ENCODE results near the gene TIAL1.
"Not testable (repeated sequence)": the region's sequence is repeated elsewhere in the genome, so short reads cannot be mapped to it uniquely, and the experiment has no call there.

Gene TIAL1

DNA sequence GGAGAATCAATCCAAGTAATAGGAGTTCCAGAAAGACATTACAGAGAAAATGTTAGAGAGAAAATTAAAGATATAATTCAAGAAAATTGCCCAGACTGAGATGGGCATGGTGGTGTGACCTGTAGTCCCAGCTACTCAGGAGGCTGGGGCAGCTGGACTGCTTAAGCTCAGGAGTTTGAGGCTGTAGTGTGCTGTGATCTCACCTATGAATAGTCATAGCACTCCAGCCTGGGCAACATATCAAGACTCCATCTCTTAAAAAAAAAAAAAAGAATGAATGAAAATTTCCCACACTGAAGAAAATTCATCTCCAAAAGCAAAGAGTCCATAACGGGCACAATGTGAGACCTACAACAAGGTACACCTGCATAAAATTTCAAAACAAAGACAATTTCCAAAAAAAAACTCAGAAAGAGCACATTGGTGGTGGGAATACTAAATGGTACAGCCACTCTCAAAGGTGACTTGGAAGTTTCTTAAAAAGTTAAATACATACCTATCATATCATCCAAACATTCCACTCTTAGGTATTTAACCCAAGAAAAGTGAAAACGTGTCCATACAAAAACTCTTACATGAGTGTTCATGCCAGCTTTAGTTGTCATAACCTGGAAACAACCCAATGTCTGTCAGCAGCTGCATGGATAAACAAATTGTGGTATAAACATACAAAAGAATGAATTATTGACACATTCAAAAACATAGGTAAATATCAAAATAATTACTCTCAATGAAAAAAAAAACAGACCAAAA is 47.3 kb downstream of the TIAL1 start:
- DNase-seq (ENCODE audit: low spot score) = no peak

DNA sequence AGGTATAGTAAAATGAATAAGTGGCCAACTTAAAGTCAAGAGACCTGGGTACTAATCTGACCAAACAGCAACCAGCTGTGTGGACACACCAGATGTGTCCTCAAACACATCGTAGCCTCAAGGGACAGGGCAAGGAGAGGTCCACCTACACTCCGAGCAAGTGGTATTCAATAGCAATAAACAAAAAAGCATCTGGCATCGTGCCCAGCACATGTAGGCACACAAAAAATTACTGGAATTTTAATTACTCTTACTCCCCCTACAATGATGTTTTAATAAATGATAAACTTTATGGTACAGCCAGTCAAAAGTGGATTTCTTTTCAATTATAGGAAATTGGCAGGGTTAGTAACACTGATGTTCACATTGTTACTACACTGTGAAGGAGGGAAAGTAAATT is 50.8 kb downstream of the TIAL1 start:
- DNase-seq (ENCODE audit: low spot score) = no peak

DNA sequence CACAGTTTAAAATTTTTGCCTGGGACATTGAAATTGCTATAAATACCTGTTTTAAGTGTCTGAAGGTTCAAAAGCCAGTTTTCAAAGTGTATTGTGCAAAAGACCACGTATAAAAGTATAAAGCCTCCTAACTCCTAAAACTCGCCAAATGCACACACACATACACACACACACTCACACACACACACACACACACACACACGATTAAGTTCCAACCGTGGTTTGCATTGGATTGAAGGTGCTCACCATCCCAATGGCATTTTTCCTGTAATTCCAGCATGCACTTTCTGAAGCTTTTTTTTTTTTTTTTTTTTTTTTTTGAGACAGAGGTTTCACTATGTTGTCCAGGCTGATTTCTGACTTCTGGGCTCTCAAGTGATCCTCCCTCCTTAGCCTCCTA is 51.5 kb downstream of the TIAL1 start:
- no peak for DNase-seq (ENCODE audit: low spot score)

DNA sequence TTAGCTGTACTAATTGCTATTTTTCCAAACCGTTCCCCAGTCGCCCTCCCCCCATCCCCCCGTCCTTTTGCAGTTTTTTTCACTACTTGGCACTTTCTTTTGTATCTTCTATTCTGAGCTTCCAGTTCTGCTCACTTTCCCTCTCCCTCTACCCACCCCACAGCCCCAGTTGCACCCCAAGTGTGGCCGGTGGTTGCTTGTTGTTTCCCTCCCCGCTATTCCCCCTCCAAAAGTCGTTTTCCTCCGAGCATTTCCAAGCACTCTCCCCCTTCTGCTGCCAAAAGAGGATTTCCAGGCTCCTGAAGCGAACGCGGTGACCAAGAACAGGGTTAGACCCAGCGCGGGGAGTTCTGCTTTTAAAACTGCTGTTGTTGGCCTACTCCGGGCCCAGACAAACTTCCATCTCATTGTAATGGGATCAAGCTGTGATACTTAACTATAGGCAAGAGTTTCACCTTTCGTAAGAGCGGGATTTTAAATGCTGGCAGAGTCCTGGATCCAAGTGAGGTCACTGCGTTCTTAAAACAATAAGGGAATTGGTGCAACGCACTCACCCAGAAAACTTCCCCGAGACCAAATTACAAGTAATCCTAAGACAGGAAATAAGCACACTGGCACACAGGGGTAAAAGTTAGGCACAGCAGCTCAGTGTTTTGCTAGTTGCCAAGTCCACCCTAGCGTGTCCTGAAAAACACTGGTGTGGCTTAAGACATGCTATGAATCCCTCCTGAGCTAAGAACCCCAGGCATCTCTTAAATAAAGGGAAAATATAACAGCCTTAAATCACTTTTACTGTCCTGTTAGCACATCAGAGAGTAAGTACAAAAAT is 52.7 kb downstream of the TIAL1 start:
- DNase-seq (ENCODE audit: low spot score) = no peak

DNA sequence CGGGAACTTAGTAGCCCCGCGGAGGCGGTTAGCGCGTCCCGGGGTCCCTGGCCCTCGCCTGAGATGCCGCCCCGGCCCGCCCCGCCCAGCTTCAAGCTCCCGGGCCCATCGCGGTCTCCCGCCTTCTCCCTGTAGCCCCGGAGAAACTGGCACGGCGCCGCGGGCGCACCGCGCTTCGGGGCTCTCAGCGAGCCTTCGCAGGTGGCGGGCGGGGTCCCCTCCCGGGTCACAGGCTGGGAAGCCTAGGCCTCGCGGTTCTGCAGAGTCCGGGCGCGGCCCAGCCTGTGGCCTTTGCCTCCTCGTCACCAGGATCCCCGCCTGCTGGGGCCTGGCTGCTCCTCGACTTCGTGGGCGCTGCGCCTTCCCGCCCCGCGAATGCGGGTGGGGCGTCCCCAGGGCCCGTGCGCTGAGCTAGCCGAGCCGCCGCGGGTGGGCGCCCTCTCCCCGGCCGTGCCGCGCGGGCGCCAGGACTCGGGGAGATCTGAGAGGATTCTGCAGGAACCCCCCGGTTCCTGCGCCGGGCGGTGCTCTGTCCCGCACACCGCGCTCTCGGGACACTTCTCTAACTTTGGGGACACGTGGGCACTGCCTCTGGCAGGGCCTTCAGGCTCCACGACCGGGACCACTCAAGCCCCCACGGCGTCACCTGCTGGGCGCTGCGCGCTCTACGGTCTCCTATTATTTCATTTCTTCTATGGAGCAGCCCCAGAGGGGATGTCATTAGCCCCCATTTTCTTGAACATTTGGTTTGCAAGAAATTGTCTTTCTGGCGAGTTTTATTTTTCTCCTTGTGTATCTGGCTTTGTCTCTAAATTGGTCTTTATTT is 53.6 kb downstream of the TIAL1 start:
- peak; percentile 69 for DNase-seq (ENCODE audit: low spot score)

DNA sequence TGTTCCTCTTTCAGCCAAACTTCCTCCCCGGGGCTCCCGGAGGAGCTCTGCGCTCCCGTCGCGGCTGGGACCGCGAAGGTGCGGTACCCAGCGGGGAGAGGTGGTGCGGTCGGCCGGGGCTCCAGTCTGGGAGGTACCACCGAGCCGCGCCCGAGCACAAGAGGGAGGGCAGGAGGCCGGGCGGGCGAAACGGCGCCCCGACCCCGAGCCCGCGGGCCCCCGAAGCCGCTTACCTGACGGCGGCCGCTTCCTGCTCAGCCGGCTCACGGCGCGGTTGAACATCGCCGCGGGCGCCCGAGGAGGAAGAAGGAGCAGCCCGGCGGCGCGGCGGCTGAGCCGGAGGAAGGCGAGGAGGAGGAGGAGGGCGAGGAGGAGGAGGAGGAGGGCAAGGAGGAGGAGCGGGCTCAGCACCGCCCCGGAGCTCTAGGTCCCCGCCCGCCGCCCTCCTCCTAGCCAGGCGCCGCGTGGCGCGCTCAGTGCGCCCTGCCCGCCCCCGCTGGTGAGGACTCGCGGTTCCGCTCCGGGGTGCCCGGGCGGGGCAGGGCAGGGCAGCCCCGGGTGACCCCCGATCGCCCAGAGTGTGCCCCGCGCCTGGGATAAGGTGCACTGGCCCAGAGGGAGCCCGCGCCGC is 54.3 kb downstream of the TIAL1 start, which contains the start of gene RGS10:
TSS of gene RGS10 (minus strand) at position 363 of the 631 bp plus-strand sequence. CDS start at position 282, 81 bp downstream.
- peak; percentile 90 for DNase-seq (ENCODE audit: low spot score)

DNA sequence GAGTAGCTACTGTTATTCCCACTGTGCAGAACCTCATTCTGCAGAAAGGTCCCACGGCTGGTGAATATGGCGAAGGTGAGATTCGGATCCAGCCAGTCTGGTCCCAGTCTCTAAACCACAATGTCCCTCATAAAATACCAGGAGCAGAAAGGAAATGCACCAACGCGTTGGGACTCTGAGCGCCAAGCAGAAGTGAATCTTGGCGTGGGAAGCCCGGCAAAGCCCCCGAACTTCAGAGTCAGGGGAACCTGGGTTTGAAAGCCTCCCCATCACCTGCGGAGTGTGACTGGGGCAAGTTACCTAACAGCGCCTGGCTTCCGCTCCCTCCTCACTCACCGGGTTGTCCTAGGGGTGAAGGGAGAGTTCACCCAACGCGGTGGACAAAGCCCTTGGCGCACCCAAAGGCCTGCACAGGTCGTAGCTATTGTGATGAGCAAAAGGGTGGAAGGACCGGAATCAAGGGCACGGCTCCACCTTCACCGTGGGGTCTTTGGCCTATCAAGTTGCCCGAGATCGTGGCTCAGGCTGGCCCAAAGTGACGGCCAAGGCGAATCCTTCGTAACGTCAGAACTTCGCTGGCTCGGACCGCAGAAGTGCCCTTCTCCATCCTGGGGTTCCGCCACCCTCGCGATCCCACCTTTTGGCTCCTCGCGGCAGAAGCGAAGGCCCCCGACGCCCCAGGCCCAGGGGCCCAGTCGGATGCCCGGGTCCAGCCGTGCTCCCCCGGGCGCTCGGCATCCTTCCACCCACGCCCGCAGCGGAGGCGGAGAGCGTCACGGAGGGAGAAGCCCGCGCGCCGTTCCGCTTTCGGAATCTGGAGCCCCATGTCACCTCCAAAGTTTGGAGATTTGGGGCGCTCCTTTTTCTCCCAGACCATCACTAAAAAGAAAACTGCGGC is 55.1 kb downstream of the TIAL1 start:
- no peak for DNase-seq (ENCODE audit: low spot score)

DNA sequence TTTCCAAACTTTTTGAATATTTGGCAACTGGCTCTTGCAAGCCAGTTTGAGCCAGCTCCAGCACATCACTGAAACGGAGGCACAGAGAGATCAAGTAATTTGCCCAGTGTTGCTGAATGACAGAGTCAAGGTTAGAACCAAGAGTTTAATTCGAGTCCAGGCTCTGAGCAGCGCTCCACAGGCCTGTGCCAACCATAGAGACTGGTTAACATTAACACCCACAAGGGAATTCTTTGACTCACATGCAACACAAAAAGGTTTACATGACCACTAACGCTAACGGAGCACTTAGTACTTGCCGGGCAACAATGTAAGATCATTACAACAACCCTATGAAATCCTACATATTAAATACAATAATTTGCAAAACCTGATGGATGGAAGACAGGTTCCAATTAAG is 55.7 kb downstream of the TIAL1 start:
- no peak for DNase-seq (ENCODE audit: low spot score)

DNA sequence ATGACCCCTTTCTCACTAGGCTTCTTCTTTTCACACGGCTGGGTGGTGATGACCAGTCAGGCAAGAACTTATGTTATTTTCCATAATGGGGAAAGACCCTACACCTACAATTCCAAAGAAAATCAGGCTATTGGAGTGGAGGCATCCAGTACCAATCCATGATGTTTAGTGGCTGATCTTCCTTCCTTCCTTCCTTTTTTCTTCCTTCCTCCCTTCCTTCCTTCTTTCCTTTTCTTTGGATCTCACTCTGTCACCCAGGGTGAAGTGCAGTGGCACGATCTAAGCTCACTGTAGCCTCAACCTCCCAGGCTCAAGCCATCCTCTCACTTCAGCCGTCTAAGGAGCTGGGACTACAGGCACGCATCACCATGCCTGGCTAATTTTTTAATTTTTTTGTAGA is 56.7 kb downstream of the TIAL1 start:
- DNase-seq (ENCODE audit: low spot score) = no peak

DNA sequence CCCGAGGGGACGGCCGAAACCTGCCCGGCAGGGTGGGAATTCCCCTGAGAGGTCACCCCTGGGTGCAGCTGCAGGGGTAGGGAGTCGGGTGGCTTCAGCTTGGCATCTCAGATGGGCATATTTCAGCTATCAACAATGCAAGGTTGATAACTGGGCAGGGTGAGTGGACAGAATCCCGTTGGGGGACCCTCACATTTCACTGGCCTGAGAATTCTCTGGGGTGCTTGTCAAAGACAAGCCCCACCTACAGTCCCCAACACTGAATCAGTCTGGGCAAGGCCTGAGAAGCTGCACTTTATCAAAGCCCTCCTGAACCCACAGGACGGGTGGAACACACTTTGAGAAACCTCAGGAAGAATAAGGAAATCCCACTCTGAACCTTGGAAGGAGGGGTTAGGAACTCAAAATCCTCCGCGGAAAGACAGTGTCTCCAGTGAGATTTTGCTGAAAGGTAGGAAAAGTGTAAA is 57.4 kb downstream of the TIAL1 start:
- DNase-seq (ENCODE audit: low spot score) = no peak

DNA sequence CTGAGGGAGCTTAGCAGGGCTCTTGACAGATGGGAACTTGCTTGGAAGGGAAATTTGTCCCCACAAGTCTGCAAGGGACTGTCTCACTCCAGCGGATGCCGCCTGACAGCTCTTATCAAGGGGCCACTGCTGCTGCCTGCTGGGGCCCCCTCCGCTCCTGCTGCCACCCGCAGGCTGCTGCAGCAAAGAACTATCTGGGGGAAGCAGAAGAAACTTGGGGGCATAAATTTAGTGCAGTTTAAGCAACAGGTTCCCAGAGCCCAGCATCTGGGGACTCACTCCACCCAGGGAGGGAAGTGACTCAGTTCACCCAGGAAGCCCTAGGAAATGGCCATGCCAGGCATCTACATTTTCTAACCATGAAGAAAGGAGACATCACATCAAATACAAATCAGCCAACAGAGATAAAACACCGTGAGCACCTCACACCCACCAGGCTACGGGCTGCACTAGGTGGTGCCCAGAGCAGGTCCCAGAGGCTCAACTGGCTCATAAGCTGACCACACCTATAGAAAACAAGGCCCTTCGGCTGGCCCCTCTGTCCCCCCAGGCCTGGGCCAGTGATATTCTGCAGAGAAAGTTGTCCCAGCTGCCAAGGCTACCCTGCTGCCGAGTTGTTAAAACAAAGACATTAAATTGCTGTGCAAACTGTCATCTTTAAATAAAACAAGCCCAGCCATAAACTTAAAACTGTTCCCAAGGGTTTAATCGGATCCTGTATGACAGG is 58.0 kb downstream of the TIAL1 start:
- DNase-seq (ENCODE audit: low spot score) = no peak

DNA sequence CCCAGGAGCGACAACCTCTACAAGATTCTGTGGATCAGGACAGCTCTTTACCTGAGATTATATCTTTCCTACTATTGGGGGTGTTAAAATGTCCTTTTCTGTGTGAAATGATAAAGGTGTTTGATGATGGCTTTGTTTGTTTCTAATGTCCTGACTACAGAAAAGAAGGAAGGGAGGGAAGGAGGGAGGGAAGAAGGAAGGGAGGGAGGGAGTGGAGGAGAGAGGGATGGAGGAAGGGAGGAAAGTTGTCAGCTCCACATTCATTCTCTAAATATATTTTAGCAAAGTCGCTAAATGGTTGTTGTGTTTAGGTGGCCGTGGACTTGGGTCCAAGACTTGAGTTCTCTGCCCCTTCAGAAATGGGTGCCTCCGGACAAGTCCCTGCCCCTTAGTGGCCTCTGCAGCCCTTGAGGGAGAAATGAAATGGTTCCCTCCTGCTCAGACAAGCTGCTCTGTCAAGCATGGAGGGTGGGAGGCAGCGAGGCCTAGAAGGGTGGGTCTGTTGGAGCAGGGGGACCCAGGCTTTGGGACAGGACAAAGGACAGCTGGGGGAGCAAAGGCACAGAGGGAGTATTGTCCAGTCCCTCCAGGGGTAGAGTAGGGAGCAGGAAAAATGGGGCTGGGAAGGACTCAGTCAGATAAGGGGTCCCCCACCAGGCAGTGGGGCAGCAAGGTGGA is 58.7 kb downstream of the TIAL1 start:
- no peak for DNase-seq (ENCODE audit: low spot score)

DNA sequence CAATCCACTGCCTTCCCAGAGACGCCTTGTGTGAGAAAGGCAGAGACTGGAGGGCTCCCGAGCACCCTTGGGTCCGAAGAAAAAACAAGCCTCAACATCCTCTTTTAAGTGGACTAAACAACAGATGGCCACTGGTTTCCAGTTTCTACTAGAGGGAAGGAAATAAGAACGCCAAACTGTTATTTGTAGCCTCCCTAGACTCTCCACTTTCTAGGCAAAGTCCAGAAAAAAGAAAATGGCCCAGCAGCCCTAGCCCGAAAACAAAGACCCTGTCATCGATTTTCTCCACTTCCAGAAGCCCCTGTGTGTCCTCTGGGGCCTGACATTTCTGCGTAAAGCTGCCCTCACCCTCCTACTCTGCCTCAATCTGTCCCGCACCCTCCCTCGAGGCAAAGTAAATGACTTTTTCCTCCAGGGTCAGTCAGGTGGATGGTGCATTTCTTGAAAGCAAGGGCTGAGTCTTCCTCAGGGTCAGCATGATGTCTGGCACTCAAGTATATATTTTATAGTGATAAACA is 60.2 kb downstream of the TIAL1 start:
- no peak for DNase-seq (ENCODE audit: low spot score)

DNA sequence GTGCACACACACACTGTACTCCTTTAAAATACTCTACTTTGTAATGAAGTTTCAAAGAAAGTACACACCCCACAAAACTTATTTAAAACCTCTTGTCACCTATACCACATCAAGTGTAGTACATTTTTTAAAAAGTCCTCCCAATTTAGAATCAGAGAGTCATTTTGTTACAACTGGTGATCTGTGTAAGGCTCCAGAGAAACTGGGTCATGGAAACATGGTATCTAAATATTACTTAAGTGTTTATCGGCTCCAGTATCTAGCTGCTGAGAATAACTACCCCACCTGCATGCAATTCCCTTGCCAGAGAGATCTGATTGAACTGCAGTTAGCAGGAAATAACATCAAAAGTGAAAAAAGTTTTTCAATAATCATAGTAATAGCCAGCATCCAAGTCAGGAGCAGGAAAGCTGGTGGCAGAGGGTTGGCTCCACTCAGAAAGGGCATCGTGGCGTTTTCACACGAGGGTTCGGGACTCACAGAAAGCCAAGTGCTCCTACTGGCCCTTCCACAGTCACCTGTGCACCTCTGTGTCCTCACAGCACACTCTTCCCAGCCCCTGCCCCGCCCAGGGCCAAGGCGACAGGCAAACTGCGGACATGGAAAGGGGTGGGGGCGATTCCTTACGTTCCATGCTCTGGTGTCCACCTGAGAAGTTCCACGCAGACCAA is 60.8 kb downstream of the TIAL1 start:
- no peak for DNase-seq (ENCODE audit: low spot score)

DNA sequence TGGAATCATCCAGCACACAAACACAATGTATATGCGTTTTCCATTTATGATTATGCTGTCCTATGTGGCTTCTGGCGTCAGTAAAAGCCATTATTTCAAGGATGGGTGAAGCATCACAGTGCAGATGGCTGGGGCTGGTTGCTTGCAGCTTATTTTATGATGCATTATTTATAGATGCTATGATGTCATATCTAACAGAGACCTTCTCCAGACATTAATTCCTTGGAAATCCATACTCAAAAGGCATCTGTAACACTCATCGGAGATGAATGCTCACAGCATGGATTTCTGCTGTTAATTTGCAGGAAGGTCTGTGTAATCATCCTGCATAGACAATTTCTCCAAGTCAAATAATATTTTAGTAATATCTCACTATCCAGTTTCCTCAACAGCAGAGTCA is 61.5 kb downstream of the TIAL1 start:
- DNase-seq (ENCODE audit: low spot score) = no peak

DNA sequence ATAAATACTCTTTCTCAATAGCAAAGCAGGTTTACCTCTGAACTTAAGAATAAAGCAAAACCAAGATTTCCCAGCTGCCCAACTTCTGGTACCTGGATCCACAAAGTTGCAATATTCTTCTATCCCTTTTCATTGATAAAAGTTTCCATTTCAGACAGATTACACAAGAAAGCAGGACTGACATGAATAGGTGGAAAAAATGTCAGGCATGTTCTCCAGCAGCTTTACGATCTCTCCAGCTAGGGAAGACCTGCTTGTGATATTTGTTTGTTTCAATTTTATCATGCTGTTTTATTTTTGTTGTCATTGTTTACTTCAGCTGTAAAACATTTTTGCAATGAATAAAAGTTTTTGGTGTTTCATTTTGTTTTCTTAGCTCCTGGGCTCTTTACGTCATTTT is 63.3 kb downstream of the TIAL1 start:
- no peak for DNase-seq (ENCODE audit: low spot score)

DNA sequence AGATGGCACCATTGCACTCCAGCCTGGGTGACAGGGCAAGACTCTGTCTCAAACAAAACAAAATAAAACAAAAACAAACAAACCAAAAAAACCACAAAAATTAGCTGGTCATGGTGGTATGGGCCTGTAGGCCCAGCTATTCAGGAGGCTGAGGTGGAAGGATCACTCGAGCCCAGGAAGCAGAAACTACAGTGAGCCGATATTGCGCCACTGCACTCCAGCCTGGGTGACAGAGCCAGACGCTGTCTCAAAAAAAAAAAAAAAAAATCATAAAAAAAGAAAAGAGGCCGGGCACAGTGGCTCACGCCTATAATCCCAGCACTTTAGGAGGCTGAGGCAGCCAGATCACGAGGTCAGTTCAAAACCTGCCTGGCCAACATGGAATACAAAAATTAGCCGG is 64.0 kb downstream of the TIAL1 start:
- not testable (repeated sequence) for DNase-seq (ENCODE audit: low spot score)

DNA sequence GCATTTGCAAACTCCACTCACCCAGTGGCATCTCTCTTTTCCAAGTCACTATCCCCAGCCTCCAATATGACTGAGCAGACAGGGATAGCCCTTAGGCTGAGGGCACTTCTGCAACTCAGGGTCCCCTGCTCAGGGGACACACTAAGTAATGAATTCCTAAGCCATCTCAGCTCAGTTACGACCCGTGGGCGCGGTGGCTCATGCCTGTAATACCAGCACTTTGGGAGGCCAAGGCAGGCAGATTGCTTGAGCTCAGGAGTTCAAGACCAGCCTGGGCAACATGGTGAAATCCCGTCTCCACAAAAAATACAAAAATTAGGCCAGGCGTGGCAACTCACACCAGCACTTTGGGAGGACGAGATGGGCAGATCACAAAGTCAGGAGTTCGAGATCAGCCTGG is 64.5 kb downstream of the TIAL1 start:
- DNase-seq (ENCODE audit: low spot score) = not testable (repeated sequence)

DNA sequence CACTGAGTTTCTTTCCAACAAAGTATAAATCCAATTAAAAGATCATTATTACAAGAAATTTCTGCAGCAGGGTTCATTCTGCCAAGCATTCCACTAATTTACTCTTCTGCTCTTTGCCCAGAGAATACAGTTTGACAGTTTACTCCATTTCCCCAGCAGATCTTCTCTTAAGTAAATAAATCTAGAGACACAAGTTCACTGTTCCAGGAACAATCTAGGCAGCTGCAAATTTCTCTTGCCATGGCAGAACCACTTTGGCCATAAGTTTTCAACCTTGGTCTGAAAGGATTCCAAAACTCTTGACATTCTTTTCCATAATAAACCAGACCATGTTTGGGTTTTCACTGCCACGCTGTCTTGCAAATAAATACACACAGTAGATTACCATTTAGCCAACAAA is 65.7 kb downstream of the TIAL1 start:
- DNase-seq (ENCODE audit: low spot score) = no peak

Data from AG08396 (cell line).